ENCODE measurements around the gene SLC38A9.

DNA sequence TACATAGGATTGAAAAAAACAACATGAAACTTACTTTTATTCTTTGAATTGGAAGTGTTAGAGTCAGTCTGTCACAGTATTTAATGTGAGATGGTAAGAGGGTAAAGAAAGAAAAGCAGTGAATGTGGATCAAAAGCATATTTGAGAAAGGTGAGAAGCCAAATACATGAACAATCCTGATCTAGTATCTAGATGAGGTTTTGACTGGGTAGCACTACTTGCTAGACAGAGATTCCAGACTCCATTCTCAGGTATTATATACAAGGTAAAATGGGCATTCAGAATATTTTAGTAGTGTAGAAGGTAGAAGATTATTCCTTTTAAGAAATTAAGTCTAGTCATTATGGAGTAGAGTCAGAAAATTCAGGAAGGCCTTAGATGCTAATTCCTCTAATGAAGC, 62.2 kb downstream of the SLC38A9 start:
- no peak for TF ChIP-seq CTCF (IDR thresholded peaks at IDR 0.05 in 2 of 3, conservative IDR thresholded peaks at IDR 0.05 in 1 of 3; ENCODE audit: insufficient read depth in 2 of 3, low read depth in 1 of 3, low read length in 3 of 3)
- TF ChIP-seq, protein P1, sequence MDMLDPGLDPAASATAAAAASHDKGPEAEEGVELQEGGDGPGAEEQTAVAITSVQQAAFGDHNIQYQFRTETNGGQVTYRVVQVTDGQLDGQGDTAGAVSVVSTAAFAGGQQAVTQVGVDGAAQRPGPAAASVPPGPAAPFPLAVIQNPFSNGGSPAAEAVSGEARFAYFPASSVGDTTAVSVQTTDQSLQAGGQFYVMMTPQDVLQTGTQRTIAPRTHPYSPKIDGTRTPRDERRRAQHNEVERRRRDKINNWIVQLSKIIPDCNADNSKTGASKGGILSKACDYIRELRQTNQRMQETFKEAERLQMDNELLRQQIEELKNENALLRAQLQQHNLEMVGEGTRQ (CRISPR knock-in tag; IDR thresholded peaks at IDR 0.05), result no peak
- no peak for TF ChIP-seq KLF16 (IDR thresholded peaks at IDR 0.05)
